ENCODE results near the gene ESRP2.

GRCh38 chr16:68251832-68252231 lies 15.9 kb upstream of the ESRP2 start:
- TF ChIP-seq POLR2AphosphoS5 (IDR thresholded peaks at IDR 0.05; ENCODE audit: low read depth): no peak
- TF ChIP-seq, protein P1, sequence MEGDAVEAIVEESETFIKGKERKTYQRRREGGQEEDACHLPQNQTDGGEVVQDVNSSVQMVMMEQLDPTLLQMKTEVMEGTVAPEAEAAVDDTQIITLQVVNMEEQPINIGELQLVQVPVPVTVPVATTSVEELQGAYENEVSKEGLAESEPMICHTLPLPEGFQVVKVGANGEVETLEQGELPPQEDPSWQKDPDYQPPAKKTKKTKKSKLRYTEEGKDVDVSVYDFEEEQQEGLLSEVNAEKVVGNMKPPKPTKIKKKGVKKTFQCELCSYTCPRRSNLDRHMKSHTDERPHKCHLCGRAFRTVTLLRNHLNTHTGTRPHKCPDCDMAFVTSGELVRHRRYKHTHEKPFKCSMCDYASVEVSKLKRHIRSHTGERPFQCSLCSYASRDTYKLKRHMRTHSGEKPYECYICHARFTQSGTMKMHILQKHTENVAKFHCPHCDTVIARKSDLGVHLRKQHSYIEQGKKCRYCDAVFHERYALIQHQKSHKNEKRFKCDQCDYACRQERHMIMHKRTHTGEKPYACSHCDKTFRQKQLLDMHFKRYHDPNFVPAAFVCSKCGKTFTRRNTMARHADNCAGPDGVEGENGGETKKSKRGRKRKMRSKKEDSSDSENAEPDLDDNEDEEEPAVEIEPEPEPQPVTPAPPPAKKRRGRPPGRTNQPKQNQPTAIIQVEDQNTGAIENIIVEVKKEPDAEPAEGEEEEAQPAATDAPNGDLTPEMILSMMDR (IDR thresholded peaks at IDR 0.05; ENCODE audit: insufficient read depth, low read length): no peak
